Endodermal cell (in vitro differentiated cells): ENCODE results near the gene SLC4A5. TPM values are rescaled to one million over a fixed set of nuclear protein-coding genes. Genes with fewer than 3 reads are reported as not detected.
A peak's percentile ranks its signal among the peaks of the same experiment; 100 is the strongest.

ENCODE experiments used
- DNase-seq: peaks from one replicate; pipeline ENCODE4 v3.0.0-alpha.2; 2017
- H3K27ac ChIP-seq: 2 replicates; pipeline ENCODE4 v1.5.1; 2013; ENCODE audit warnings: mild to moderate bottlenecking, low read depth, low read length, moderate library complexity
- H3K27me3 ChIP-seq: 2 replicates; pipeline ENCODE4 v1.6.1; 2013; ENCODE audit warnings: mild to moderate bottlenecking, low read length, moderate library complexity; ENCODE audit not compliant: insufficient read depth, control insufficient read depth, poor library complexity, severe bottlenecking
- H3K36me3 ChIP-seq: 2 replicates; pipeline ENCODE4 v1.7.0; 2013; ENCODE audit warnings: mild to moderate bottlenecking, low read length, moderate library complexity; ENCODE audit not compliant: control insufficient read depth, insufficient read depth
- H3K4me1 ChIP-seq: one replicate; pipeline ENCODE4 v1.7.0; 2013; ENCODE audit warnings: low read length; ENCODE audit not compliant: control insufficient read depth, insufficient read depth
- H3K4me3 ChIP-seq: 2 replicates; pipeline ENCODE4 v1.5.1; 2013; ENCODE audit warnings: mild to moderate bottlenecking, low read length, moderate library complexity
- H3K9ac ChIP-seq: 2 replicates; pipeline ENCODE4 v1.6.1; 2013; ENCODE audit warnings: mild to moderate bottlenecking, low read length, moderate library complexity; ENCODE audit not compliant: poor library complexity, severe bottlenecking; ENCODE audit errors: extremely low read depth
- H3K9me3 ChIP-seq: 2 replicates; pipeline ENCODE4 v1.6.1; 2013; ENCODE audit warnings: mild to moderate bottlenecking, low read length, moderate library complexity; ENCODE audit not compliant: control insufficient read depth
- H3K27ac Mint-ChIP-seq: 2 replicates; pipeline ENCODE4 v1.8.0; 2020; ENCODE audit warnings: mixed read lengths
- H3K27me3 Mint-ChIP-seq: 2 replicates; pipeline ENCODE4 v1.8.0; 2021; ENCODE audit warnings: mild to moderate bottlenecking, mixed read lengths; ENCODE audit not compliant: insufficient read depth
- H3K36me3 Mint-ChIP-seq: 2 replicates; pipeline ENCODE4 v1.8.0; 2020; ENCODE audit warnings: low read depth, mixed read lengths
- H3K4me1 Mint-ChIP-seq: 2 replicates; pipeline ENCODE4 v1.8.0; 2020; ENCODE audit warnings: mixed read lengths
- H3K4me3 Mint-ChIP-seq: 2 replicates; pipeline ENCODE4 v1.8.0; 2020; ENCODE audit warnings: mild to moderate bottlenecking, moderate library complexity, mixed read lengths
- H3K9me3 Mint-ChIP-seq: 2 replicates; pipeline ENCODE4 v1.8.0; 2020; ENCODE audit warnings: mild to moderate bottlenecking, mixed read lengths
- WGBS, 2 experiments: methylation state at CpG; one replicate each; pipeline versions ENCODE4 v1.1.5 to v1.1.7; 2013; ENCODE audit warnings: missing lambda C conversion rate in 2 of 2, mixed read lengths in 1 of 2; ENCODE audit not compliant: insufficient coverage in 1 of 2, insufficient read length in 1 of 2; 5-methylcytosine and 5-hydroxymethylcytosine counted together
- total RNA-seq, 2 donors: library from RNA; stranded (reverse); fragmentation: NEBNext Ultra II Directional in 1 of 2; extraction: Animal tissue kit (Norgen Biotek cat#: 25700) in 1 of 2; gene quantifications; 2 replicates in 1 of 2; 3 replicates in 1 of 2; pipeline ENCODE4 v1.2.1, GENCODE V29; 2021
- TF ChIP-seq, protein P1 (sequence below): fragments of 200-600 bp; sonication (generic); conservative IDR thresholded peaks from 2 replicates; pipeline ENCODE4 v1.5.0; 2021; ENCODE audit warnings: antibody characterized with exemption, mild to moderate bottlenecking

SLC4A5 gene
- total RNA-seq, 2 donors from 2014 or later = 2.5 to 3.7 TPM

DNA sequence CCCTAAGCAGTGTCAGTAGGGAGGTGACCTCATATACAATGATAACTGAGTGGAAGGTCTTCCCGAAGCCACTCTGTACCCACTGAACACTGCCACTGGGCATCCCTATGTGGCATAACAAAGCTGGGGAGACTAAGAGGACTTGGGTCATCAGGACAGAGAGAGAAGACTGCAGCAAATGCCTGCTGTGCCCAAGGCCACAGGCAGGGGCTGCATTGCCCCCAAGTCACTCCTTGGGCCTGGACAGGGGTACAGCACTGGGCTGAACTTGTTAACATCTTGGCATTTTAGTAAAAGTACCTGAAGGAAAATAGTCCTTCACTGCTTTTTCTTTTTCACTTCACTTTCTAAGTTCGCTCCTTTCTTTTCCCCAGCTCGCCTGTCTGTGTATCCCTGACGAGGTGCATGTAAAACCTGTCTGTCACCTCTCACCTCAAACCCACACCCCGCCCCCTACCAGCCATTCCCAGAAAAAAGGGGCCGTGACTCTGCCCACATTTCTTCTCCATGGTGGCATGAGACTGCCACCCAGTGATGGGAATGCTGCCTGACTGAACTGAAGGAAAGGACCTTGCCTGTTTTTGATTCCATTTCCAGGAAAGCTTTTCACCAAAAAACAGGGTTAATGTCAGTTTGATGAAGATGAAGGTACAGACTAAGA lies 81.9 kb downstream of the SLC4A5 start:
- peaks cover 3% of the 10 kb centered on the region for H3K27me3 Mint-ChIP-seq
- no peaks in the 10 kb centered on the region for H3K27me3 ChIP-seq
- TF ChIP-seq, protein P1, sequence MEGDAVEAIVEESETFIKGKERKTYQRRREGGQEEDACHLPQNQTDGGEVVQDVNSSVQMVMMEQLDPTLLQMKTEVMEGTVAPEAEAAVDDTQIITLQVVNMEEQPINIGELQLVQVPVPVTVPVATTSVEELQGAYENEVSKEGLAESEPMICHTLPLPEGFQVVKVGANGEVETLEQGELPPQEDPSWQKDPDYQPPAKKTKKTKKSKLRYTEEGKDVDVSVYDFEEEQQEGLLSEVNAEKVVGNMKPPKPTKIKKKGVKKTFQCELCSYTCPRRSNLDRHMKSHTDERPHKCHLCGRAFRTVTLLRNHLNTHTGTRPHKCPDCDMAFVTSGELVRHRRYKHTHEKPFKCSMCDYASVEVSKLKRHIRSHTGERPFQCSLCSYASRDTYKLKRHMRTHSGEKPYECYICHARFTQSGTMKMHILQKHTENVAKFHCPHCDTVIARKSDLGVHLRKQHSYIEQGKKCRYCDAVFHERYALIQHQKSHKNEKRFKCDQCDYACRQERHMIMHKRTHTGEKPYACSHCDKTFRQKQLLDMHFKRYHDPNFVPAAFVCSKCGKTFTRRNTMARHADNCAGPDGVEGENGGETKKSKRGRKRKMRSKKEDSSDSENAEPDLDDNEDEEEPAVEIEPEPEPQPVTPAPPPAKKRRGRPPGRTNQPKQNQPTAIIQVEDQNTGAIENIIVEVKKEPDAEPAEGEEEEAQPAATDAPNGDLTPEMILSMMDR = peak; percentile 73
- DNase-seq = peak; percentile 97
- H3K4me3 Mint-ChIP-seq = no peak overlapping the region
- no peak overlapping the region for H3K27ac ChIP-seq
- H3K36me3 Mint-ChIP-seq = no peaks in the 10 kb centered on the region
- H3K27ac Mint-ChIP-seq = peak overlapping the region; percentile 18
- no peak overlapping the region for H3K4me3 ChIP-seq
- peaks cover 18% of the 10 kb centered on the region for H3K4me1 Mint-ChIP-seq
- no peak overlapping the region for H3K9ac ChIP-seq
- no peaks in the 10 kb centered on the region for H3K4me1 ChIP-seq
- H3K9me3 Mint-ChIP-seq = no peaks in the 10 kb centered on the region
- no peaks in the 10 kb centered on the region for H3K36me3 ChIP-seq
- no peaks in the 10 kb centered on the region for H3K9me3 ChIP-seq
- WGBS, 2 experiments = 22 to 40% methylated on average over 1 to 6 of the region's 6 CpGs

DNA sequence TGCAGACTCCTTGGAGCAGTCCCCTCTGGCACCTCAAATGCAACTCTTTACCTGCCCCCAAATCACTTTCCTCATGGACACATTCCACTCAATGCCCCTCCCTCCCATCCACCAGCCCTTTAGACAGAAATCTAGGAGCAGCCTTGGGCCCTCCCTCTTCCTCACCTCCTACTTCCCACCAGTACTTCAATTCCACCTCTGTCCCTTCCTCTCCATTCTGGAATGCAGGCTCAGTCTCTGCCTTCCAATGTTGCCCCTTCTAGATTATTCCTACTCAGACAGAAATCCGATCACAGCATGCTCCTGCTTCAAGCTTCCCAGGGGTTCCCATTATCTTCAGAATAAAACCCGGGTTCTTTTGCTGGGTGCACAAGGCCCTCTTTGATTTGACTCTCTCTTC lies 82.7 kb downstream of the SLC4A5 start:
- H3K9me3 ChIP-seq = no peaks in the 10 kb centered on the region
- no peaks in the 10 kb centered on the region for H3K9me3 Mint-ChIP-seq
- no peak overlapping the region for H3K27ac ChIP-seq
- no peaks in the 10 kb centered on the region for H3K36me3 ChIP-seq
- DNase-seq = peak; percentile 53
- H3K4me1 ChIP-seq = no peaks in the 10 kb centered on the region
- 72 to 76% methylated on average over 2 of the region's 2 CpGs for WGBS, 2 experiments
- H3K36me3 Mint-ChIP-seq = no peaks in the 10 kb centered on the region
- no peak overlapping the region for H3K9ac ChIP-seq
- peaks cover 18% of the 10 kb centered on the region for H3K4me1 Mint-ChIP-seq
- no peak overlapping the region for H3K4me3 ChIP-seq
- no peak overlapping the region for H3K4me3 Mint-ChIP-seq
- TF ChIP-seq, protein P1 = no peak
- H3K27ac Mint-ChIP-seq = peak overlapping the region; percentile 5
- H3K27me3 ChIP-seq = no peaks in the 10 kb centered on the region
- H3K27me3 Mint-ChIP-seq = peaks cover 3% of the 10 kb centered on the region

DNA sequence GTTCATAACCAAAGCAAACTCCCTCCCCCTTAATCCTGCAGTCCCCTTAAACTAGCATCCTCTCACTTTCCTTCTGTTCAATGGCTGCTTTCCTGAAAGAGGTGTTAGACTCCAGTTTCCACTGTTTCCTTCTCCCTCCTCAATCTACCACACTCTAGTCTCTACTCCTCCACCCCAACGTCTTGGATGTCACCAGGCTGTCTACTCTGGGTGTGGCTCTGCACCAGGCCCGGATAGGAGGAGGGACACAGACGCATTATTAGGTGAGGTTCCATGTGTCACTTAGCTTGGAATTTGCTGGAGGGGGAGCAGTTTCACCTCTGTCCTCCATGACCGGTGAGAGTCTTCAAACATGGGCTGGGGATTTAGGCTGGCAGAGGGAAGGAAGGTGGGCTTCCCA lies 83.5 kb downstream of the SLC4A5 start:
- Histone ChIP-seq H3K27me3 (no peaks in the 10 kb centered on the region), H3K9ac (no peak overlapping the region), H3K4me3 (no peak overlapping the region), H3K27ac (no peak overlapping the region), H3K4me1 (no peaks in the 10 kb centered on the region), H3K36me3 (no peaks in the 10 kb centered on the region), H3K9me3 (no peaks in the 10 kb centered on the region)
- TF ChIP-seq, protein P1 = no peak
- Mint-ChIP-seq H3K4me1 (peaks cover 18% of the 10 kb centered on the region), H3K9me3 (no peaks in the 10 kb centered on the region), H3K4me3 (no peak overlapping the region), H3K27me3 (peaks cover 2% of the 10 kb centered on the region), H3K36me3 (no peaks in the 10 kb centered on the region), H3K27ac (no peak overlapping the region)
- WGBS, 2 experiments = 94 to 100% methylated on average over 2 to 4 of the region's 4 CpGs
- no peak for DNase-seq
